GM18858 (cell line): ENCODE data around the gene PDP2.
"Not testable (repeated sequence)": the region's sequence is repeated elsewhere in the genome, so short reads cannot be mapped to it uniquely, and the experiment has no call there.

Experiments
- ATAC-seq: cut with Tn5 transposase; IDR thresholded peaks from one replicate; pipeline ENCODE4 v1.9.1; 2021; ENCODE audit not compliant: unreplicated experiment

The PDP2 gene

DNA sequence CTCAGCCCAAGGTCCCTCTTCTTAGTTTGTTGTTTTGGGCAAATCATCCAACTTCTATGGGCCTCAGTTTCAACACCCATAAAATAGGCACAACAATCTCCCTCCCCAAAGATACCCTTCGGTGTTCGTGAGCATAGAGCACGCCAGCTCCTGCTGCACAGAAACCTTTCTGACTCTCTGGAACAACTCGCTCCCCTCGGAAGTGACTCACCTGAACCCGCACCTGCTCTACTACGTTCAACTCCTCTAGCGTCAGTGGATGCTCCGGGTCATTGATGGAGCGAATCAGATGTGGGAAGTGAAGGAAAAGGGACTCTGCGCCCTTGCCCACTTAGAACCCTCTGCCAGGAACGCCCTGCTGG is 53.4 kb downstream of the PDP2 start:
- ATAC-seq = no peak

DNA sequence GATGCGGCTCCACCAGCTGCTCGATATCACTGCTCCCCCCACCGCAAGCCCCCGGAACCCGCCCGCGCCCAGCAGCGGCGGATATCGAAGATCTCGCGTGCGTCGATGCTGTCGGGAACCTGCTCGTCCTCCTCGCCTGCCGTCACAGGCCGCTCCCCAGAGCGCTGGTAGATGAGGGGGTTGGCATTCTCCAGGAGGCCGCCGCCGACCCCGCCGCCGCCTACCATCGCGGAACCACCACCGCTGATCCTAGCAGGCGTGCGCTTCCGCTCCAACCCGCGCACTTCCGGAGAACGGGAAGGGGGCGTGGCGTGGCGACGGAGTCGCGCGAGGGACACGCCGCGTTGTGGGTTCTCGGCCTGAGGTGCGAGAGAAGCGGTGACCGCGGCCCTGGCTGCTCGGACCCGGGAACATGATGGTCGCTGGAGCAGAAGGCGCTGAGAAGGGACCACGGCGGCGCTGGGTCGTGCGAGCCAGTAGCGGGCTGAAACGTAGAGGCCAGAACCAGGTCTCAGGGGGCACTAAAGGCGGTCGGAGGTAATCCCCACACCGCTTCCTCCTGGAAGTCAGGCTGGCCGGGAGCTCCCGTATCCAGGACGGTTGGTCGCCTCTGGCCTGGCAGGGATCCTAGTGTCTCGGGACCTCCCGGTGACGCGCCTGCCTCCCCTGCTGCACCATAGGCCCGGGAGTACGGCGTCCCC is 54.0 kb downstream of the PDP2 start, which contains the start of gene CIAO2B:
Gene CIAO2B, minus strand, starts transcription at position 265 of the 701 bp plus-strand sequence. Its CDS starts 38 bp downstream, at position 227.
- ATAC-seq = peak; percentile 50

DNA sequence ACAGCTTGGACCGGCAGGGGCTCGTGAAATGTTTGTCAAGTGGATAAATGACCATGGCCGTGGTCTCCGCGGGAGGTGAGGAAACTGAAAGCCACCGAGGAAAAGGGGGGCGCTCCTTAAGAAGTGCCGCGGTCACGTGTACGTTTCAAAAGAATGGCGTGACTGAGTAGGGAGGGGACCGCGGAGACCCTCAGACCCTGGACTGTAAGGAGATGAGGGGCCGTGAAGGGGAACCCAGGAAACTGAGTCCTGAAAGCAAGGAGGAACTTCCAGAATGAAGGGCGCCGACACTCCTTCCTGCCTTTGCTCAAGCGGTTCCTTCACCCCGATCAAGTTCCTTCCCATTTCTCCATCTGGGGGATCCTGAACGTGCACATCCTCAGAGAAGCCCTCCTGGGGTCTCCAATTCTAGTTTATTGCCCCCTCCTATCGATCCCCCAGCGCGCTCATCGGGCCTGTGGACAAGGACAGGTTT is 54.6 kb downstream of the PDP2 start:
- ATAC-seq = not testable (repeated sequence)

DNA sequence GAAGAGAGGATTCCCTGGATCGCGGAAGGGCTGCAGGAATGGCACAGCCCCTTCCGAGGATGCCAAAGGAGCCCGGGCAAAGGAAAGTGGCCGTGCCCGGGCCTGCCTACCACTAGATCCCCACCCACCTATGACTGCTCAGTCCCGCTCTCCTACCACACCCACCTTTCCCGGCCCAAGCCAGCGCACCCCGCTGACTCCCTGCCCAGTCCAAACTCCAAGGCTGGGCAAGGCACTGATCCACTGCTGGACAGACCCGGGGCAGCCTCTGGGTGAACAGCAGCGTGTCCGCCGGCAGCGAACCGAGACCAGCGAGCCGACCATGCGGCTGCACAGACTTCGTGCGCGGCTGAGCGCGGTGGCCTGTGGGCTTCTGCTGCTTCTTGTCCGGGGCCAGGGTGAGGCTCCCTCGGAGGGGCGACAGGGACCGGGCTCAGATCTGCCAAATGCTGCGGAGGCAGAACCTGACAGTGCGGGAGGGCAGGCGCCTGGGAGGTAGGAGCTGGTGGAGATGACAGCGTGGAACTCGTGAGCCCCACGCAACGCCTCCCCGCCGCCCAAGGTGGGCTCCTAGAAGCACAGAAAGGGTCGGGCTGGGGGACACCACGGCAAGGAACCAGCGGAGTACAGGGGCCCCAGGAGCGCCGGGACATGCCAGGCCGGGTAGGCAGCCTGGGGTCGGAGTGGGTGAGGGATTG is 55.1 kb downstream of the PDP2 start, which contains the start of gene CES2:
Gene CES2, plus strand, starts transcription at position 203 of the 698 bp plus-strand sequence. Its CDS starts 120 bp downstream, at position 323.
- no peak for ATAC-seq

DNA sequence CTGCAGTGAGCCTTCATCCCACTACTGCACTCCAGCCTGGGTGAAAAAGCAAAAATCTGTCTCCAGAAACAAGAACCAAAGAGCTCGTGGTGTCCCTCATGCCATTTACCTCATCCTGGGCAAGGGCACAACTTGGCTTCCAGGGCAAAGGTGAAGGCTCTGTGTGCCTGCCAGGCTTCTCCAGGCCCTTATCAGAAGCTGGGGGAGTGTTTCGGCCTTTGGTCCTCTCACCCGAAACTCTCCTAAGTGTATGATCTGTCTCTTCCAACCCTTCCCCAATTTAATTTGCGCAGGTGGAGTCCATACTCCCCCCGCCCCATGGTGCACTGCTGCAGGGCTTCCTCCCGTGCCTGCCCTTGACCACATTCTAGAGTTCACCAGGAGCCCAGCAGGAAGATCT is 56.1 kb downstream of the PDP2 start:
- ATAC-seq = no peak

DNA sequence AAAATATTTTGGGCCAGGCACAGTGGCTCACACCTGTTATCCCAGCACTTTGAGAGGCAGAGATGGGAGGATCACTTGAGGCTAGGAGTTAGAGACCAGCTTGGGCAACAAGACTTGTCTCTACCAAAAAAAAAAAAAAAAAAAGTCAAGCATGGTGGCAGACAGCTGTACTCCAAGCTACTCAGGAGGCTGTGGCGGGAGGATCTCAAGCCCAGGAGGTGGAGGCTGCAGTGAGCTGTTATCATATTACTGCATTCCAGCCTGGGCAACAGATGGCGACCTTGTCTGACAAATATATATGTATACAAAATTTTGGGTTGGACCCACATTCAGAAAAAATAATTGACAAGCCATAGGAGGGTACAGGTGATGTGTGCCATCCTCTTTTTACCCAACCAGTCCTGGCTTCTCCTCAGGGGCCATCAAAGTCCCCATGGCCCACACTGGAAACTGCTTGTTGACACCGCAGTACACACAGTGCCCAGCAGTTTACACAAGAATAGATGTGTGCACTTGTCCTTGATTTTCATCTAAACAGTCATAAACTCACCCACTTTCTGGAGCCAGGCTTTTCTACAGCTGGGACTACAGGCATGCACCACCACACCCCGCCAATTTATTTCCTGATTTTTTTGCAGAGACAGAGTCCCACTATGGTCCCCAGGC is 56.7 kb downstream of the PDP2 start:
- no peak for ATAC-seq

DNA sequence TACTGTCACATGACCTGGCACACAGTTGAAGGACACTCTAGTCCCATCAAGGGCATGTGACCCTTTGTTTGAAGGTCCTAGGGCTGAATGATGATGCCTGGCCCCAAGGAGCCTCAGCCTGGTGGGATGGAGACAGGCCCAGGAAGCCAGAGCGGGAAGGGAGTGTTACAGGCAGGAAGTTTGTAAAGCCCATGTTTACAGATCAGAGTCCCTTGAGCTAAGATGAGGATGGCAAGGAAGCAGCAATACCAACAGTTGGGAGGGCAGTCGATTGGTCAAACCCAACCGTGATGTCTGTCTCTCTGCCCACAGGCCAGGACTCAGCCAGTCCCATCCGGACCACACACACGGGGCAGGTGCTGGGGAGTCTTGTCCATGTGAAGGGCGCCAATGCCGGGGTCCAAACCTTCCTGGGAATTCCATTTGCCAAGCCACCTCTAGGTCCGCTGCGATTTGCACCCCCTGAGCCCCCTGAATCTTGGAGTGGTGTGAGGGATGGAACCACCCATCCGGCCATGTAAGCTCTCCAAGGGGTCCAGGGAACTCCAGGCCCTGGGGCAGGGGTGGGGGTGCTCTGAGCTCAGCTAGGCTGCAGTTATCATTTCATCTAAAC is 57.5 kb downstream of the PDP2 start:
- no peak for ATAC-seq

DNA sequence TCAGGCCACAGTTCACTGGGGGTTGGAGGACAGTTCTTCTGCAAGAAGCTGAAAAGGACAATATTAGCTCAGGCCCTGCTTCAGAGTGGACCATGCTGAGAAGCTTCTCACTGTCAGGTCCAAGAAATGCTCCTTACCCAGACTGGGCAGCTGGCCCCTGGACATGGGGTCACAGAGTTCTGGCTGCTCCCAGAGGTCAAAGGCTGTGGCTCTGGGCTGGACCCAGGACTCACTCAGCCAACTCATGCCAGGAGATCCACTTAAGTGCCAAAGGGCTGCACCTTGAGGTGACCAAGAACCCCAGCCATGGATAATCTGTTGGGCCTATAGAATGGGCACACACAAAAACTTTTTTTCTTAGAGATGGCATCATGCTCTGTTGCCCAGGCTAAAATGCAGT is 59.1 kb downstream of the PDP2 start:
- no peak for ATAC-seq

DNA sequence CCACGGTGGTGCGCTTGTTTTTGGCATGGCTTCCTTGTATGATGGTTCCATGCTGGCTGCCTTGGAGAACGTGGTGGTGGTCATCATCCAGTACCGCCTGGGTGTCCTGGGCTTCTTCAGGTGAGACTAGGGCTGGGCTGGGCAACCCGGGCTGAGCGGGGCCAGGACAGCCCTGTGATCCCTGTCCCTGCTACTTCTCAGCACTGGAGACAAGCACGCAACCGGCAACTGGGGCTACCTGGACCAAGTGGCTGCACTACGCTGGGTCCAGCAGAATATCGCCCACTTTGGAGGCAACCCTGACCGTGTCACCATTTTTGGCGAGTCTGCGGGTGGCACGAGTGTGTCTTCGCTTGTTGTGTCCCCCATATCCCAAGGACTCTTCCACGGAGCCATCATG is 59.9 kb downstream of the PDP2 start:
- ATAC-seq = no peak
